HG03159 (cell line): ENCODE measurements around the gene DROSHA.
"Not testable (repeated sequence)": the region's sequence is repeated elsewhere in the genome, so short reads cannot be mapped to it uniquely, and the experiment has no call there.

Source experiments
- ATAC-seq: cut with Tn5 transposase; IDR thresholded peaks from one replicate; pipeline ENCODE4 v1.9.1; 2021; ENCODE audit warnings: mild to moderate bottlenecking, moderate library complexity; ENCODE audit not compliant: unreplicated experiment

Gene DROSHA

DNA sequence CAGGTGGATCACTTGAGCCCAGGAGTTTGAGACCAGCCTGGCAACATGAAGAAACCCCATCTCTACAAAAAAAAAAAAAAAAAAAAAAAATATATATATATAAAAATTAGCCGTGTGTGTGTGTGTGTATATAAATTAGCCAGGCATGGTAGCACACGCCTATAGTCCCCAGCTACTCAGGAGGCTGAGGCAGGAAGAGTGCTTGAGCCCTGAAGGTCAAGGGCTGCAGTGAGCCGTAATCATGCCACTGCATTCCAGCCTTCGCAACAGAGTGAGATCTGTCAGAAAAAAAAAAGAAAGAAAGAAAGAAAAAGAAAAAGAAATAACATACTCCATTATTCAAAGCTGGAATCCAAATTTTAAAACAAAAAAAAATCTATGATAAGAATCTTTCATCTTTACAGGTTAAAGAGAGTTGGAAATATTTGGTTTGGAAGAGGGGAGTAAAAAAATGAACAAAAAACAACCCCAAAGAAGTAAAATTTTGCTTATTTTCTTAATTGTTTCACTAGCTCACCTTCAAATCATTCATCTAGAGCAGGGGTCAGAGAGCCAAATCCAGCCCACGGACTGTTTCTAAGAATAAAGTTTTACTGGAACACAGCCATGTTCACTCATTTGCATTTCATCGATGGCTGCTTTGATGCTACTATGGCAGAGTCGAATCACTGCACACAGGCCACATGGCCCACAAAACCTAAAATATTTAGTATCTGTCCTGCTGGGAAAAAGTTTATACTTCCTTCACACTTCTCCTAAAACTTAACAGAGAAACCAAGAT lies 109.9 kb downstream of the DROSHA start:
- ATAC-seq = no peak

DNA sequence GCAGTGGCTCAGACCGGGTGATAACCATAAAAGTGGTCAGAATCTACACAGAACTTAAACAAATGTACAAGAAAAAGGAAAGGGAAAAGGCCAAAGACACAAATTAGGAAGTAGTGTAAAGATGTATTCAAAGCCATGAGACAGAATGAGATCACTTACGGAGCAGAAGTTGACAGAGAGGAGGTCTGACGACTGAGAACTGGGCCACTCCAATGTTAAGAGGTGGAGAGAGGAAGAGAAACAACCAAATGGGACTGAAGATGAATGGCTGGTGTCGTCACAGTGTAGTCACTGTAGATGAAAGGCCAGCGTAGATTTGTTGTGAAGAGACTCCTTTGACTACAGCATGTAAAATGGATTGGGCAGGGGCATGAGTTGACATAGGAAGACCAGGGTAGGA lies 114.4 kb downstream of the DROSHA start:
- no peak for ATAC-seq

DNA sequence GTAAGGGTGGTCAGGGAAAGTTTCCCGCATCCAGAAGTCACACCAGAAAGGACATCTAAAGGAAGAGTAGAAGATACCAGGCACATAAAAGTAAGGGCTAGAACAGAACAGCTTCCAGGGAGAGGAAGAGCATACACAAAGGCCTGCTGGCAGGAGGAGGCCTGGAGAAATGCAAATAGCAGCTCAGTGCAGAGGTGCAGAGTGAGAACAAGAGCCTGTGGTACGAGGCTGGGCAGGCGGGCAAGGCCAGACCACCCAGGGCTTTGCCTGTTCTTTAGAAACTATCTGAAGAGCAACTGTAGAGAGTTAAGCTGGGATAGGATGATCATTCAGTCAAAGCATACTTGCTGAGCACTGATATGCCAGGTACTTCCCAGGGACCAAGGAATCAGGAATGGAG lies 115.3 kb downstream of the DROSHA start:
- no peak for ATAC-seq

DNA sequence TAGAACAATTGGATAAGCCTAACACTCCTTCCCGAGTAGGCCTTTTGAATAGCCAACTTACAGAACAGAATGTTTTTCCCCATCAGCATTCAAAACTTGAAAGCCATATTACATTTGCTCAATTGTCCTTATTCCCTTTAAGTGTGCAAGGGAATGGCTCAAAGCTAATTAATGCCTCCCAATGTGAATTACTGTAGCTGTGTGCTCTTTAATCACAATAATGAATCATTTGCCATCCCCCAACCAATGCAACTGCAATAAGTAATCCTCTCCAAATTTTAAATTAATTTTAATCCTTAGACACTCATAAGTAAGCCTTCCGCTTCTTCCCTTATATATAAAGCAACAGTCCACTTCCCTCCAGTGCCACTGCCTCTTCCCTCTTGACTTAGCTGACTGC lies 115.9 kb downstream of the DROSHA start:
- ATAC-seq = no peak

DNA sequence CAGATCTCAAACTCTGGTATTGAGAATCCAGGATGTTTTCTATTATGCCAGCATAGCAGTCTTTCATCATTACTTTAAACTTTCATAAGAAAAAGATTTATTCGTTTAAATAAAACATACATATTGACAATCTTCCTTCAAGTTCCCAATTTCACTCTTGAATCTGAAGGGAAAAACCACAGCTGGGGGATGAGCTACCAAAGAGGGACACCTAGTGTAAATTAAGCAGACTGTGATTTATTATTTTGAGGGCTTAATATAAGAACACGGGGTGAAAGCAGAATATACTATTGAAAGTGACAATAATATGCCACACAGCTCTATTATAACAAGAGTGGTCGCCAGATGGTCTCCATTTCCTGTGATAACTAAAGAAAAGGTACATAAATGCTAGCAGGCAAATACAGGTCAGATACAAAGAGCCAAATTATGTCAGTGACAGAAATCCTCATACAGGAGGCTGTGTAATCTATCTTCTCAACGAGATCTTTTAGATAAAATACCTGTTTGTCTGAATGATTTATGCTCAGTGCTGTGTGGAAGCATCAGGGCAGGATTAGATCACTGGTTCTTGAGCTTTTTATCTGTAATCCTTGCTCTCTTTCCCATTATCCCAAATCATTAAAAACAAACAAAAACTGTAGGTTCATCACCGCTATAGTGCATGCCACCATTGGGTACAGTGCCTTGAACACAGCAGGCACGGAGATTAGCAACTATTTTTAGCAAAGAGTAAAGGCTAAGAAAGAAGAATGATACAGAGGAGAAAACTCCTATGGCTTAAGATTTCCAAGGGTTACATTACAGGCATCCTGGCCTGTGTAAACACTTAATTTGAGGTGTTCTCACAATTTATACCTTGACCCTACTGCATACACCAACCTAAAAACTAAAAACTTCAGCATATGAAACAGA lies 116.6 kb downstream of the DROSHA start:
- no peak for ATAC-seq

DNA sequence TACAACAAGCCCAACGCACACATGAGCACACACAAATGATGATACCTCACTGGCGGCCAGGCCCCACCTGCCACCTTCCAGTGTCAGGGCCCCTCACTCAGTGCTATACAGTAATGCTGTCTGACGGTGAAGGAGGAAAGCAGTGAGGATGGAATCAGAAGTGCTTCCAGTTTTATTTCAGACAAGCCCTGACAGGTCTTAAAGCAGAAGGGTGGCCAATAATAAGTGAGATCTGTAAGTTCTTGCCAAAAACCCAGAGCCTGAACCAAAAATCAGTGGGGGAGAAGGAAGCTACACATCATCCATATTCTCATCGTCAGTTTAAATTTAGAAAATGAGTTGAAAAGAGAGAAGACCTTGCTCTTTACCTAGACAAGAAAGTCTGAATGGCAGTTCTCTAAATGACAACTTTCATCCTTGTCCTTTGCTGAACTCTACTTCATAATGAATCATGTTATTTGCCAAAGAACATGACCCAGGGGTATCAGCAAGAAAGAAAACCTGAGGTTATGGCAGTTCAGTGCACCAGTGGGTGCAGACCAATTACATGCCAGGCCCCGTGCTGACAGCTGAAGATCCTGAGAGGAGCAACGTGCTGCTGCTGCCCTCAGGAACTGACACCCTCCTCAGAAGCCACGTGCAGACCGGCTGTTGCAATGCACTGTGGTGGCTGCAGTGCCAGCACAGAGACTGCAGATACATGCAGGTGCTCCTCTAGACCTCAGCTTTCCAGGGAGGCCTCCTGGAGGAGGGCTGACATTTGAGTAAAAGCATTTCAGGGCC lies 118.7 kb downstream of the DROSHA start:
- ATAC-seq = no peak

DNA sequence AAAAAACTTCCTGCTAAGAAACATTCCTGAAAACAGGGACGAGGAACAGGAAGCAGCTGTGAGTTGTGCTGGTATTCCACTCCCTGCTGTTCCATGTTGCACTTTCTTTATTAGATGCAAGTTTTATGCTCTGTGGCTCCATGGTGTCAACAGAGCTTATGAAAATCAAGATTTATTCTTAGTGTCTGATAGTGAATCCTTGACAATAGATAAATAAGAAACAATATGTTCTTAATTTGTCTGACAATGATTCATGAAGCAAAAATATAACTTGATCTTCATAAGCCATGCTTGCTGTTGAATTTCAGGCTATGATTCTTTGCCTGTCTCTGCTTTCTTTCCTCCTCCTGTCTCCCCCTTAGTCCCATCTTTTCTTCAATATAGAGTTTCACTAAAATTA lies 119.6 kb downstream of the DROSHA start:
- no peak for ATAC-seq

DNA sequence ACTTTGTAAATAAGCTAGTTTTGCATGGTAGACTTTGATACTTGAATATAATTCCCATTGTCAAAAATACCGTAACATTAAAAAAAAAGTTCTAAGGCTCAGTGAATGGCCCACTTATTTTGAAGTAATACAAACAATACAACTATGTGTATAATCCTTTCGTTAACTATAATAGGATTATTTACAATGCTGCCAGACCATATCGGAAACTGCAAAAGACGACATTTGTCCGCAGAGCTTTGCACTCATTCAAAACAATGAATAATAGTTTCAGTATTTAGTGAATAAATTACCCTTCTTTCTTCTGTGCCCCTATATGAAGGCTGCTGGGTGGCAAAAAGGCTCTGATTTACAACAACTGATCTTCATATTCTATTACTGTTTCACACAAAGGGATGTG lies 121.8 kb downstream of the DROSHA start:
- ATAC-seq = no peak

DNA sequence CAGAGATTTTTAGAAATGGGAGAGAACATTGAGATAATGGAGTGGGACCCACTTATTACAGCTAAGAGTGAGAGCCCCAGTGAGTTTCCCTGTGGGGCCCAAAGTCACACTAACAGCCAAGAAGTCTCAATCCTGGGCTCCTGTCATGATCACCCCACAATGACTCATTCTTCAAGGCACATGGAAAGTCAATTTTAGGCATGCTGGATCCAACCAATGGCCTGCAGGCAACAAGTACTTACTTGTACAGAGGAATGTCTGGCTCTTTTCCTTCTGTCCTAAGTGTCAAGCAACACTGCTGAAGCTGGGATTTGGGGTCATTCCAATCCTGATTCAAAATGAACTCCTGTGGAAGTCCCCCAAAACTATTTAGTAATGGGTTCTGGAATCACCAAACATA lies 123.1 kb downstream of the DROSHA start:
- ATAC-seq = no peak

DNA sequence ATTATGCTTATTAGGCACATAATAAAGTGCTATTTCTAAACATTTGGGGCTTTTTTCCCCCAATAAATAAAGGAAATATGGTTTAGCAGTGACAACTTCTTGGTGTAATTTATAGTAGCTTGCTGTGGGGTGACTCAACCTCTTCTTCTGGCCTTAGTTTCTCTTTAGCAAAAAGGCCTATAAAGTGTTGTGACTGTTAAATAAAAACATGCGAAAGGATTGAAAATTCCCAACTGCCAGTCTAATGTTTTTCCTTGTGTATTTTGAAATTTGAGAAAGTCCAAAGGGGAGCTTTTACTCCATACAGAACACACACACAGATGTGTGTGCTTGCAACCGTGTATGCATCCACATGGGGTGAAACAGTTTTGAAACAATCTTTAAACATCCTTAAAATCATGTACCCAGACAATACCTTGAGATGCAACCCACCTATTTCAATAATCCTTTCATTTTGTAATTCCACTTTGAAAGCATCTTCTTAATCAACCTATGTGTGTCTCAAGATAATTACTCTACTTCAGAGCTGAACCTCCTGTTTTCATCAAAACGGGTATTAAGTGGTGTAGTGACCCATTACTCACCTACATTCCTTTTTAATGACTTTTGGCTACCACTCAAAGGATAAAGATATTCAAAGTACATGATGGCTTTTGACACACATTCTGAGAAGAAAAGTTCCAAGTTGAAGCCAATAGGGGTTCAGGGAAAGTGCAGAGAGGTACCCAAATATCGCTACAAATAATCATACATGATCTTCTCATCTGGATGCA lies 123.8 kb downstream of the DROSHA start:
- no peak for ATAC-seq

DNA sequence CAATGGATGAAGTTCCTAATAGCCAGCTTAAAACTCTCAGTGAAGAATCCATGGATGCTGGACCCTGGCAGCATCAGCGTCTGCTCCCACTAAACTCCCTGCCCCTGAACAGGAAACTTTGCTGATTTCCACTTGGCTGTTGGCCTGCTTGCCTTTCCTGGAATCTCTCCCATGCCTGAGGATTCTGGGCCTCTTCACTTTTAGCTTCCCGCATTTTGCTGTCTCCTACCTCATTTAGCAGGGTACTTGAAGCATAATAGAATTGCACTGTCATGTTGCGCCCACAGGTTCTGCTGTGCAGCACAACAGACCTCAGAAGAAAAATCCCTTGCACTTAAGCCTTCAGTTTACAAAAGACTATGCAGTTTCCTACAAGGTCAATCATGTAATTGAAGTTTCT lies 127.6 kb downstream of the DROSHA start:
- no peak for ATAC-seq

DNA sequence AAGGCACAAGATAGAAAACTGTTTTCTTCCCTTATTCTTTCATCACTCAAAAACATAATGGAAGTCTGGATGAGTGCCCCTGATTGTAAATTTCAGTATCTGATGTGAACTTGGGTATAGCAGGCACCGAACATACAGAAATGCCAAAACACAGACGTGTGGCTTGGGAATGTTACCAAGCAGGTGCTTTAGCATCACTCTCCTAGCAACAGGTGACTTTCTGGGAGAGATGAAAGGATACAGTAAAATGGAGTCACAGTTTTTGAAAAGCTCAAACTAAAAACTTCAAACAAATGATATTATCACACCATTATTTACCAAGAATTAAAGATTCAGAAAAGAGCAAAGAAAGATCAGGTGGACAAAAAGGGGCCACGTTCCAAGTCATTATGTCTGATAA lies 130.2 kb downstream of the DROSHA start:
- ATAC-seq = no peak

DNA sequence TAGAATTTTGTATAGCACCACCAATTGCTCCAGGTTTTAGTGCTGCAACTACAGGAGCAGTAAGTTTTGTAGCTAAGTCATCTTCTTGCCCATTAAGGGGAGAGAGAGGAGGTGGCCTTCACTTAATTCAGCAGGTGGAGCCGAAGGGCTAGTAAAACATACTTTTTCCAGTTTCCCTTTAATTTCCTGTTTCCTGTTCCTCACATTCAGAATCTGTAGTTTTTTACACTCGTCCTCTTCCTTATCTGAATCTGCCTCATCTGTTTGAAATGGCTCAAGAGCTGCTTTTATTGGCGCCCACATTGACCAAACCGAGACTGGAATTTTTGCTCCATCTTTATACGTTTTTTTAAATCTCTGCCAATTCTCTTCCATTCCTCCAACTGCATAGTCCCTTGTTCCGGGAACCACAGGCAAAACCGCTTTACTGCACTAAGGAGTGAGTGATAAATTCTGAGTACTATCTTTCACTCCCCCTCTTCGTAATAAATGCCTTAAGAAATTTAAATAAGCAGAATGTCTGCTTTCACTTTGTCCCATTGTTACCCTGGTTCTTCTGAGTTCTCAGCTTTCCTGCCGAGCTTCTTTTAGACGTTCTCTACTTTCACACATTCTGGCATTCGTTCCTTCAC lies 133.9 kb downstream of the DROSHA start:
- no peak for ATAC-seq

DNA sequence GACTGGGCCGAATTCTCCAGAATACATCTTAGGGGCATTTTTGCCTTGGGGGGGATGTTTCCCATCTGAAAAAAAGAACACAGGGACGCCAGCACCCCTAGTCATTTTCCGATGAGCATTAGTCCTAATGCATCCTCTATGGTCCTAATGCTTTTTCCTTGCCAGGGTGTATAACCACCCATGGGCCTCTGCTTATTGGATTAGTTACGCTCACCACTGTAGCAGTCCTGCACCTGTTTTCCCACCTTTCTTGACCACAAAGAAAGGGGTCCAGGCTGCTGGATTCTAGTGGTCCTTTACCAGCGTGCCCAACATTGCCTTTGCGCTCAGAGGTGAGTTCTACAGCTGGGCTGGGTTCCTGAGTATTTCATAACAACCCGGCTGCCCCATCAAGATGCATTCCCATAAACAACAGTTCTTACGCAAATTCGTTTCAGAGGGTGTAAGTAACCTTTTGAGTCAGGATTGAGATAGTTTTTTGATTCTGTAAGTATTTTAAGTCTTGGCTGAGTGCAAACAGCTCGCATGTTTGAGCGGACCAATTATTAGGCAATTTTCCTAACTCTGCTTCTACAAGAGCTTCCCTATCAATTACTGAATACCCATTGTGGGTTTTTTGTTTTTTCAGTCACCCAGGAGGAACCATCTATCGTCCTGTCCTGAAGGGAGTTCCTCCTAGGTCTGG lies 135.1 kb downstream of the DROSHA start:
- no peak for ATAC-seq

DNA sequence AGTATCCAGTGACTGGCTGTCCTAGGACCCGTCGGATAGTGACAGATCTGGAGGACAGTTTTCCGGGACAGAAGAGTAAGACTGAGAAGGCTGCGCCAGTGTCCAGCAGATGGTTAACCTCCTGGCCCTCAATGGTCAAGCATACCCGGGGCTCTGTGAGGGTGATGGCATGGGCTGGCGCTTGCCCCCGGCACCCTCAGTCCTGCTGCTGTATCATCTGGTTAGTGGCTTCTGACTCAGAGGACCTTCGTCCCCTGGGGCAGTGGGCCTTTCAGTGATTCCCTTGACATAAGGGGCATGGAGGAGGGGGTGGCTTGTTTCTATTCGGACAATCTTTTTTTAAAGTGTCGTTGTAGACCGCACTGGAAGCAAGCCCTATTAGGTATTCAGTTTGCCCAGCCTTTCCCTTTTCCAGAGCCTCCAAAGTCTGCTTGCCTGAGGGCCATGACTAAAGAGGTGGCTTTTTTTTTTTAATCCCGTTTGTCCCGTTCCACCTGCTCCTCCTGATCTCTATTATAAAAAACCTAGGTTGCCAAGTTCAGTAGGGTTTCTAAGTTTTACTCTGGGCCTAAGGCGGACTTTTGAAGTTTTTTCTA lies 136.3 kb downstream of the DROSHA start:
- ATAC-seq = not testable (repeated sequence)

DNA sequence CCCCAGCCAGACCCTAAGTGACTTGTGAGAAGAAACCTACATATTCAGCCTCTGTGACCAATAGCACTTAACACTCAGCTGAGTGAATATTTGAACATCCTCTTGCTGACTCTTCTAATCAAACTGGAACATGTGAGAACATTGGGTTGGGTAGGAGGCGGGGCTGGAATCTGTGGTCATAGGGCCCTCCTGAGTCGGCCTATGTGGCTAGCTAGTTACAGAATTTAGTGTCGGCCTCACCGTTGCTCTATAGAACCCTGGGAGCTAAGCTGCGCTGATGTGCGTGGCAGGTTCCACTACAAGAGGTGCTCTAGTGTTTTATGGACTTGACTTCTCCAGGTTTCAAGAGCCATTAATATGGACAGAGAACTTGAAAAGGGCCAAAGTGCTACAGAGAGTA lies 138.8 kb downstream of the DROSHA start:
- no peak for ATAC-seq

DNA sequence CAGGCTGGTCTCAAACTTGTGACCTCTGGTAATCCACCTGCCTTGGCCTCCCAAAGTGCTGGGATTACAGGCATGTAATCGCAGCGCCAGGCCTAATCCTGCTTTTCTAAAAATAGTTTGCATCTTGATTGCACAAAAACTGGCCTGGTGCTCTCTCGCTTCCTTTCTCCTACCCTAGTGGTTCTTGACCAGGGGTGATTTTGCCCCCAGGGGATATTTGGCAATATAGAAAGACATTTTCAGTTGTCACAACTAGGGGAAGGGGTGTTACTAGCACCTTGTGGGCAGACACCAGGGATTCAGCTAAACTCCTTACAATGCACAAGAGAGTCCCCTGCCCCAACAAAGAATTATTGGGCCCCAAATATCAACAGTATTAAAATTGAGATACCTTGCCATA lies 139.8 kb downstream of the DROSHA start:
- ATAC-seq = no peak

DNA sequence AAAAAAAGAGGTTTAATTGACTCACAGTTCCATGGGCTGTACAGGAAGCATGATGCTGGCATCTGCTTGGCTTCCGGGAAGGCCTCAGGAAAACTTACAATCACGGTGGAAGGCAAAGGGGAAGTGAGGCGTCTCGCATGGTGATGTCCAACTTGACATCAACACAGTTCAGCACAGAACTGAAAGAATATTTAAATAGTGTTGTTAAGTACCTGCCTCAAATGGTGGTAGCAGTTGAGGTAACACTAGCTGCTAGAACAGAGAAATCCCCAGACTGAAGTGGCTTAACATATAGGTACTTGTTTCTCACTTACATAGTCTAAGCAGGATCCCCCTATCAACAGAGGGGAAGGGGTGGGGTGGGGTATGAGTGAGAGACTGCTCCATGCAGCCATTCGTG lies 141.6 kb downstream of the DROSHA start:
- ATAC-seq = no peak
